Stomach (tissue), 9 donors: ENCODE measurements around the gene CTNNA3. TPM values are rescaled to one million over a fixed set of nuclear protein-coding genes. Genes with fewer than 3 reads are reported as not detected.
A peak's percentile ranks its signal among the peaks of the same experiment; 100 is the strongest.

ENCODE experiments used
- DNase-seq, 2 donors: peaks; one replicate each; pipeline versions ENCODE4 v3.0.0 to v3.0.0-alpha.2; 2013 to 2019
- H3K27ac ChIP-seq, 5 donors: fragments of 200-600 bp in 4 of 5; sonication (generic) in 4 of 5; one replicate each; pipeline ENCODE4 v1.5.1; 2013 to 2019; ENCODE audit warnings: mild to moderate bottlenecking in 1 of 5, moderate library complexity in 1 of 5
- H3K27me3 ChIP-seq, 3 donors: fragments of 200-600 bp; sonication (generic); one replicate each; pipeline ENCODE4 v1.5.1; 2017 to 2019; ENCODE audit warnings: mixed run types in 1 of 3
- H3K36me3 ChIP-seq, 4 donors: fragments of 200-600 bp; sonication (generic); 1 replicate in 3 of 4; 2 replicates in 1 of 4; pipeline ENCODE4 v1.5.1; 2016 to 2019
- H3K4me1 ChIP-seq, 4 donors: fragments of 200-600 bp; sonication (generic); one replicate each; pipeline ENCODE4 v1.5.1; 2016 to 2019
- H3K4me3 ChIP-seq, 4 donors: fragments of 200-600 bp; sonication (generic) in 3 of 4; one replicate each; pipeline ENCODE4 v1.5.1; 2016 to 2019; ENCODE audit warnings: mild to moderate bottlenecking in 1 of 4
- H3K9me3 ChIP-seq, 4 donors: fragments of 200-600 bp; sonication (generic); one replicate each; pipeline ENCODE4 v1.5.1; 2016 to 2019
- EP300 ChIP-seq: sonication (generic); formaldehyde crosslinking; IDR thresholded peaks from one replicate; pipeline ENCODE4 v1.6.1; 2017; ENCODE audit warnings: antibody characterized with exemption
- POLR2A ChIP-seq, 4 donors: fragments of 450-650 bp; IDR thresholded peaks; one replicate each; pipeline ENCODE4 v1.6.1; 2016; ENCODE audit warnings: antibody characterized with exemption in 4 of 4, control low read depth in 2 of 4, mild to moderate bottlenecking in 1 of 4, moderate library complexity in 1 of 4
- POLR2AphosphoS5 ChIP-seq, 3 donors: sonication (generic); formaldehyde crosslinking; IDR thresholded peaks; one replicate each; pipeline ENCODE4 v1.6.1; 2016; ENCODE audit warnings: antibody characterized with exemption in 3 of 3
- WGBS, 5 donors: extraction: QIAGEN DNeasy Blood & Tissue Kit in 3 of 5; methylation state at CpG; one replicate each; pipeline versions ENCODE4 v1.1.5 to v1.1.7; 2013 to 2018; 5-methylcytosine and 5-hydroxymethylcytosine counted together
- intact Hi-C: fragments of 100-400 bp; cut with DNase I; formaldehyde crosslinking; loops from one replicate; pipeline ENCODE4 v1.15.1; 2023; ENCODE audit warnings: low total_unique reads
- polyA plus RNA-seq, 3 donors: library from polyadenylated mRNA; stranded (reverse); fragments of 200-250 nt; gene quantifications; one replicate each; pipeline ENCODE4 v1.2.3, GENCODE V29; 2013
- total RNA-seq, 5 donors: library from RNA; depleted of rRNA; stranded (reverse); fragments of >200 nt; gene quantifications; one replicate each; pipeline versions ENCODE4 v1.1.0 to v1.2.3, GENCODE V29; 2014 to 2016
- TF ChIP-seq, protein P1 (sequence below), 7 experiments: fragments of 450-650 bp in 4 of 7; fragments of 200-600 bp in 3 of 7; sonication (generic) in 3 of 7; IDR thresholded peaks; one replicate each; pipeline ENCODE4 v1.5.1; 2016 to 2019; ENCODE audit warnings: antibody characterized with exemption in 7 of 7, control low read depth in 2 of 7, mild to moderate bottlenecking in 1 of 7
- donor health status: healthy with polysubstance abuse.
- donor health status: Bipolar disorder and iron deficiency.
- donor health status: healthy.

The CTNNA3 gene
- total and polyA plus RNA-seq, 8 donors, result 0.14 to 46.1 (median 12.9) TPM; not detected in 2

DNA sequence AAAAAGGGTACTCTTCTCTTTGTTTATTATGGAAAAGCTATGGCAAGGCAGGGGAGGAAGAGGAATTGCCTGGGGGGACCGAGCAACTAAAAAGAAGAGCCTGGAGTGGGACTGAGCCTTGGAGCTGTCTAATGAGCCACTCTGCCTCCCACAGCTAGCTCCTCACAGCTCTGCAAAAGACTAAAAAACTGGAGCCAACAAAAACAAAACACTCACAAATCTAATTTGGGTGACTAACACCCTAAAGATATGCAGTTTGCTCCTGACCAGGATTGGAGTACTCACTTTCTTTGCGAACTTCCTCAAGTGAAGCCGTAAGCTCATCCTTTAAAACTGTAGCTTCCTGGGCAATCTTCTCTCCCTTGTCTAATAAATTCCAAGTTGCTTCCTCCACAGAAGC lies 89.4 kb downstream of the CTNNA3 start:
- Histone ChIP-seq H3K4me3 (no peak overlapping the region), H3K27ac (no peak overlapping the region), H3K36me3 (no peaks in the 10 kb centered on the region), H3K9me3 (no peaks in the 10 kb centered on the region), H3K4me1 (no peaks in the 10 kb centered on the region), H3K27me3 (no peaks in the 10 kb centered on the region)
- intact Hi-C loops, result no loop called here
- 54 to 77% (median 70%) methylated on average over 3 of the region's 3 CpGs for WGBS, 5 donors
- peak in 1 of 2 donors; percentile 15 for DNase-seq
- no peak for TF ChIP-seq POLR2A (IDR thresholded peaks at IDR 0.05)
- TF ChIP-seq EP300, result no peak
- TF ChIP-seq, protein P1, sequence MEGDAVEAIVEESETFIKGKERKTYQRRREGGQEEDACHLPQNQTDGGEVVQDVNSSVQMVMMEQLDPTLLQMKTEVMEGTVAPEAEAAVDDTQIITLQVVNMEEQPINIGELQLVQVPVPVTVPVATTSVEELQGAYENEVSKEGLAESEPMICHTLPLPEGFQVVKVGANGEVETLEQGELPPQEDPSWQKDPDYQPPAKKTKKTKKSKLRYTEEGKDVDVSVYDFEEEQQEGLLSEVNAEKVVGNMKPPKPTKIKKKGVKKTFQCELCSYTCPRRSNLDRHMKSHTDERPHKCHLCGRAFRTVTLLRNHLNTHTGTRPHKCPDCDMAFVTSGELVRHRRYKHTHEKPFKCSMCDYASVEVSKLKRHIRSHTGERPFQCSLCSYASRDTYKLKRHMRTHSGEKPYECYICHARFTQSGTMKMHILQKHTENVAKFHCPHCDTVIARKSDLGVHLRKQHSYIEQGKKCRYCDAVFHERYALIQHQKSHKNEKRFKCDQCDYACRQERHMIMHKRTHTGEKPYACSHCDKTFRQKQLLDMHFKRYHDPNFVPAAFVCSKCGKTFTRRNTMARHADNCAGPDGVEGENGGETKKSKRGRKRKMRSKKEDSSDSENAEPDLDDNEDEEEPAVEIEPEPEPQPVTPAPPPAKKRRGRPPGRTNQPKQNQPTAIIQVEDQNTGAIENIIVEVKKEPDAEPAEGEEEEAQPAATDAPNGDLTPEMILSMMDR (IDR thresholded peaks at IDR 0.05), result no peak
- TF ChIP-seq POLR2AphosphoS5 (IDR thresholded peaks at IDR 0.05), result no peak

DNA sequence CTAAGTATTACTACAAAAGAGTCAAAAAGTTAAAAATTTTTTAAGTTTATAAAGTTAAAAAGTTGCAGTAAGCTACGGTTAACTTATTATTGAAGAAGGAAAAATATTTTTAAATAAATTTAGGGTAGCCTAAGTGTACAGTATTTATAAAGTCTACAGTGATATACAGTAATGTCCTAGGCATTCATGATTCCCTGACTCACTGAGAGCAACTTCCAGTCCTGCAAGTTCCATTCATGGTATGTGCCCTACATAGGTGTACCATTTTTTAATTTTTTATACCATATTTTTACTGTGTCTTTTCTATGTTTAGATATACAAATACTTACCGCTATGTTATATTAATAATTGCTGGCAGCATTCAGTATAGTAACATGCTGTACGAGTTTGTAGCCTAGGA lies 92.3 kb downstream of the CTNNA3 start:
- 86 to 92% (median 91%) methylated on average over 3 of the region's 3 CpGs for WGBS, 5 donors
- Histone ChIP-seq H3K9me3 (no peaks in the 10 kb centered on the region), H3K4me3 (no peak overlapping the region), H3K4me1 (no peaks in the 10 kb centered on the region), H3K36me3 (no peaks in the 10 kb centered on the region), H3K27ac (no peak overlapping the region), H3K27me3 (no peaks in the 10 kb centered on the region)
- TF ChIP-seq, protein P1 (IDR thresholded peaks at IDR 0.05), result no peak
- TF ChIP-seq POLR2A (IDR thresholded peaks at IDR 0.05) (no peak), EP300 (no peak), POLR2AphosphoS5 (IDR thresholded peaks at IDR 0.05) (no peak)
- intact Hi-C loops, result no loop called here
- no peak for DNase-seq

DNA sequence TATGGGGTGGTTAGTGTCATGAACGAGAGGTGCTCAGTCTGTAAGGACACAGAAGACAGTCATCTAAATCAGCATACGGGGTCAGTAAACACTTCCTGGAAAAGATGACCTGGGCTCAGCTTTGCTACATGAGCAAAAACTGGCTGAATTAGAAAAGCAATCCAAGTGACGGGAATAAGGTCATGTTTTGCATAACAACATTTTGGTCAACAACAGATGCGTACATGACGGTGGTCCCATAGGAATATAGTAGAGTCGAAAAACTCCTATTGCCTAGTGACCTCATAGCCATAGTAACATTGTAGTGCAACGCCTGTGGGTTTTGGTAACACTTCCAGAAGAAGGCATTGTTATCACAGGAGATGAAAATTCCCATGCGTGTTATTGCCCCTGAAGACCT lies 92.9 kb downstream of the CTNNA3 start:
- Histone ChIP-seq H3K36me3 (no peaks in the 10 kb centered on the region), H3K27me3 (peaks cover 0 to 3% (median 0%) of the 10 kb centered on the region in 3 donors), H3K4me3 (no peak overlapping the region), H3K4me1 (no peaks in the 10 kb centered on the region), H3K9me3 (no peaks in the 10 kb centered on the region), H3K27ac (no peak overlapping the region)
- intact Hi-C loops, result no loop called here
- DNase-seq, result no peak
- 76 to 86% (median 83%) methylated on average over 8 of the region's 8 CpGs for WGBS, 5 donors
- TF ChIP-seq, protein P1 (IDR thresholded peaks at IDR 0.05), result no peak
- TF ChIP-seq POLR2A (IDR thresholded peaks at IDR 0.05), result no peak
- TF ChIP-seq EP300, result no peak
- no peak for TF ChIP-seq POLR2AphosphoS5 (IDR thresholded peaks at IDR 0.05)

DNA sequence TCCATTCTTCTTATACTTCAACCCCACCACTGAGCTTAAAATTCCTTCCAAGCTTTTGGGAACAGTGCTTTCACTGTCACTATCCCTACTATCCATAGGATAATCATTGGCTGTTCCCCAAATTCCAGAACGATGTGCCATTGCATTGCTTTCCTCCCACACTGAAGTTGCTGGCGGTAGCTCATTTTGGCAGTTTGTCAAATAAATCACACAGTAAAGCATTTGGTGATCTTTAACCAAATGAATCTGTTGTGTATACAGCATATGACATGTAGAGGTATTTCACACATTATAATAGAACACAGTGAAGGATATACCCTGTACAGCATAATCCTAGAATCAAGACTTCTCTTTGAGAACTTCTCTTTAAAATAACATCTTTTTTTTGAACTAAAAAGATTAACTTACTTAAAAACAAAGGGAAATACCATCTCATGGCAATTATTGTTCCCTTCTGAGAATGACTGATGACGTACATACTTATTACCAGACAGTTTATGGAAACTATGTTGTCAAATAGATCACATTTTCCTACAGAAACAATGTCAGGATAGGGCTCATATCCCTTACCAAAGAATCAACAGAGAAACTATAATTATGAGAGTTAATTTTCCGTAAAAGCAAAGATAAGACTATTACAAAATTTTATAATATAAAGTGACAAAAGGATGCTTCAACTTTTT lies 93.6 kb downstream of the CTNNA3 start:
- 58 to 72% (median 62%) methylated on average over 4 of the region's 4 CpGs for WGBS, 5 donors
- H3K36me3 ChIP-seq, result no peaks in the 10 kb centered on the region
- TF ChIP-seq POLR2A (IDR thresholded peaks at IDR 0.05), result no peak
- TF ChIP-seq POLR2AphosphoS5 (IDR thresholded peaks at IDR 0.05), result no peak
- no peak for TF ChIP-seq EP300
- TF ChIP-seq, protein P1 (IDR thresholded peaks at IDR 0.05), result no peak
- peak in 1 of 2 donors; percentile 32 for DNase-seq
- H3K4me1 ChIP-seq, result no peaks in the 10 kb centered on the region
- H3K4me3 ChIP-seq, result no peak overlapping the region
- no peak overlapping the region for H3K27ac ChIP-seq
- intact Hi-C loops, result no loop called here
- peaks cover 0 to 3% (median 0%) of the 10 kb centered on the region in 4 donors for H3K9me3 ChIP-seq
- H3K27me3 ChIP-seq, result peaks cover 0 to 5% (median 0%) of the 10 kb centered on the region in 3 donors
